GM19463 (cell line): ENCODE results near the gene KAZN.

Experiments
- ATAC-seq: cut with Tn5 transposase; IDR thresholded peaks from one replicate; pipeline ENCODE4 v1.9.1; 2021; ENCODE audit warnings: mild to moderate bottlenecking, moderate library complexity; ENCODE audit not compliant: unreplicated experiment

Gene KAZN

GRCh38 chr1:14844356-14844755 lies 245.9 kb downstream of the KAZN start:
- ATAC-seq, result no peak

- ATAC-seq, result no peak
These were observed 246.6 kb downstream of the KAZN start for GRCh38 chr1:14844923-14845617.

- ATAC-seq, result no peak
These were observed 247.4 kb downstream of the KAZN start for GRCh38 chr1:14845851-14846250.

GRCh38 chr1:14846688-14847087 lies 248.2 kb downstream of the KAZN start:
- ATAC-seq, result no peak

- no peak for ATAC-seq
These were observed 249.7 kb downstream of the KAZN start for GRCh38 chr1:14848203-14848602.

GRCh38 chr1:14848625-14849024 lies 250.1 kb downstream of the KAZN start:
- ATAC-seq, result no peak

- ATAC-seq, result no peak
These were observed 250.6 kb downstream of the KAZN start for GRCh38 chr1:14849038-14849437.

- no peak for ATAC-seq
These were observed 252.1 kb downstream of the KAZN start for GRCh38 chr1:14850563-14850962.

GRCh38 chr1:14851760-14852159 lies 253.3 kb downstream of the KAZN start:
- ATAC-seq, result no peak

GRCh38 chr1:14852291-14852690 lies 253.8 kb downstream of the KAZN start:
- no peak for ATAC-seq

- ATAC-seq, result no peak
These were observed 255.0 kb downstream of the KAZN start for GRCh38 chr1:14853518-14853917.

- no peak for ATAC-seq
These were observed 256.8 kb downstream of the KAZN start for GRCh38 chr1:14855268-14855667.

GRCh38 chr1:14855801-14856200 lies 257.3 kb downstream of the KAZN start:
- no peak for ATAC-seq

GRCh38 chr1:14857436-14858195 lies 259.1 kb downstream of the KAZN start:
- ATAC-seq, result no peak

GRCh38 chr1:14862114-14862771 lies 263.8 kb downstream of the KAZN start:
- no peak for ATAC-seq

- no peak for ATAC-seq
These were observed 266.6 kb downstream of the KAZN start for GRCh38 chr1:14865106-14865505.

- no peak for ATAC-seq
These were observed 268.6 kb downstream of the KAZN start for GRCh38 chr1:14866911-14867612.

- ATAC-seq, result no peak
These were observed 270.7 kb downstream of the KAZN start for GRCh38 chr1:14869187-14869586.

- ATAC-seq, result no peak
These were observed 272.9 kb downstream of the KAZN start for GRCh38 chr1:14871218-14871970.

GRCh38 chr1:14872762-14873161 lies 274.3 kb downstream of the KAZN start:
- ATAC-seq, result no peak

GRCh38 chr1:14873677-14874076 lies 275.2 kb downstream of the KAZN start:
- no peak for ATAC-seq
